ENCODE data around the gene NIM1K. TPM values are rescaled to one million over a fixed set of nuclear protein-coding genes. Genes with fewer than 3 reads are reported as not detected.

Gene NIM1K
- total and polyA plus RNA-seq, 2 experiments from 2014 or later = 1.2 to 4.9 TPM

DNA sequence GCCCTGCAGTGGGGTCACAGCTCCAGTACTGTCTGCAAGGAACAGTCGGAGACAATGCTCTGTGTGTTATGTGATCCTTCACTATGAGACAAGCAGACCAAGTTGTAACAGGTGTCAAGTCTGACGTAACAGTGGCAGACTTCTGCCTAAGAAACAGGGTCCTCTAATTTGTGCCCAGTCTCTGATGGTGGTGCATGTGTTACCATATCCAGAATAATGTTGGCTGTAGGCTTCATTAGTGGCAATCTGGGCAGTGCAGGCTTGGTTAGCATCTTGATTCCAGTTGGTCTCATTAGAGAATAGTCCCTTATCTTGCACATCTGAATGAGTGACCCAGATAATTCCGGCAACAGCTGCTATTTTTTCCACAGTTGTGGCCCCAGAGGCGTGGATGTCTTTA lies 37.6 kb upstream of the NIM1K start:
- 81 to 83% methylated on average over 4 of the region's 4 CpGs for WGBS, 2 experiments (ENCODE audit: low coverage in 1 of 2, low lambda C conversion rate in 2 of 2, missing lambda C conversion rate in 2 of 2)
- H3K9me3 ChIP-seq (ENCODE audit: low read depth) = no peaks in the 10 kb centered on the region
- 0 out of 2 replicates have a peak, but pooled peaks cover 5% of the 10 kb centered on the region for H3K36me3 ChIP-seq (ENCODE audit: low read depth)
- no peak overlapping the region for H3K4me3 ChIP-seq
- H3F3A ChIP-seq (ENCODE audit: insufficient read depth) = no peaks in the 10 kb centered on the region
- no peak for DNase-seq
- no peaks in the 10 kb centered on the region for H4K20me1 ChIP-seq (ENCODE audit: insufficient read depth)
- H2AFZ ChIP-seq = no peak overlapping the region
- H3K27ac ChIP-seq = no peak overlapping the region
- no peaks in the 10 kb centered on the region for H3K27me3 ChIP-seq (replicated peaks; ENCODE audit: insufficient read depth)
- peaks cover 91% of the 10 kb centered on the region for H3K79me2 ChIP-seq (ENCODE audit: insufficient read depth)
- no peak overlapping the region for H3K4me2 ChIP-seq (ENCODE audit: unreplicated experiment)
- H3K4me1 ChIP-seq (ENCODE audit: insufficient read depth) = peaks cover 8% of the 10 kb centered on the region
- in situ Hi-C loops (cut with MboI) = no loop called here
- no peak overlapping the region for H3K9ac ChIP-seq
- H3K9me2 ChIP-seq (ENCODE audit: insufficient read depth) = no peaks in the 10 kb centered on the region
- TF ChIP-seq EZH2phosphoT487 (IDR thresholded peaks at IDR 0.05; ENCODE audit: insufficient read depth, low read depth) (no peak), EZH2 (IDR thresholded peaks at IDR 0.05; ENCODE audit: insufficient read depth, poor library complexity, severe bottlenecking) (no peak)

DNA sequence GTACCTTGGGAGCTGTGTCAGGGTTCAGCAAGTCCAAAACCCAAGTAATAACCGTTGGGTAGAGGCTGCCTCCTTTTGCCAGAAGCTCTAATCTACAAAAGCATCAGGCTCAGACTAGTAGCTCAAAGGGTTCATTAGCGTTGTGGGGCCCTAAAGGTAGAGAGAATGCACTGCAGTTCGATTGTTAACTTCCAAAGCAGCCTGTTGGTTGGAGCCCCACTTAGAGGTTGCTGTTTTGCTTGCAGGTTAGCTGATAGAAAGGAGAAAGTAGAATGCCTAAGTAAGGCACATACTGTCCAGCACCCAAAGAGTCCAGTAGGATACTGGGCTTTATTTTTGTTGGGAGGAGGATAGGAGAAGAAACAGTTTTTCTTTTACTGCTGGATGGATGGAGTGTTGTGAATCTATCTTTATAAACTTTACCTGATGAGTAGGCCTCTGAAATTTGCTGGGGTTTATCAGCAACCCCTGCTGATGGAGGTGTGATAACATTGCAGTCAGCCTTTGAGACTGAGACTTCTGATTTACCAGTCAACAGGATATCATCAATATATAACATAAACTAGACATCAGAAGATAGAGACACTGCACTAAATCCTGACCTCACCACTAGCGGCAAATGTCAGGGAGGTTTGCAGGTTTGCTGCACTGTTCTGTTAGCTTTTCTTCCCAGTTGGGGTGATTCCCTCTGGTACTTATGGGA lies 36.5 kb upstream of the NIM1K start:
- H3K4me3 ChIP-seq = no peak overlapping the region
- H4K20me1 ChIP-seq (ENCODE audit: insufficient read depth) = no peaks in the 10 kb centered on the region
- DNase-seq = no peak
- H3K27ac ChIP-seq = no peak overlapping the region
- in situ Hi-C loops (cut with MboI) = no loop called here
- H3K9me2 ChIP-seq (ENCODE audit: insufficient read depth) = no peaks in the 10 kb centered on the region
- no peak overlapping the region for H2AFZ ChIP-seq
- H3K36me3 ChIP-seq (ENCODE audit: low read depth) = no peaks in the 10 kb centered on the region
- no peak overlapping the region for H3K4me2 ChIP-seq (ENCODE audit: unreplicated experiment)
- peaks cover 8% of the 10 kb centered on the region for H3K4me1 ChIP-seq (ENCODE audit: insufficient read depth)
- no peaks in the 10 kb centered on the region for H3K27me3 ChIP-seq (replicated peaks; ENCODE audit: insufficient read depth)
- no peak overlapping the region for H3K9ac ChIP-seq
- H3F3A ChIP-seq (ENCODE audit: insufficient read depth) = no peaks in the 10 kb centered on the region
- 78 to 82% methylated on average over 4 of the region's 4 CpGs for WGBS, 2 experiments (ENCODE audit: low coverage in 1 of 2, low lambda C conversion rate in 2 of 2, missing lambda C conversion rate in 2 of 2)
- TF ChIP-seq EZH2 (IDR thresholded peaks at IDR 0.05; ENCODE audit: insufficient read depth, poor library complexity, severe bottlenecking) (no peak), EZH2phosphoT487 (IDR thresholded peaks at IDR 0.05; ENCODE audit: insufficient read depth, low read depth) (no peak)
- no peaks in the 10 kb centered on the region for H3K9me3 ChIP-seq (ENCODE audit: low read depth)
- peaks cover 87% of the 10 kb centered on the region for H3K79me2 ChIP-seq (ENCODE audit: insufficient read depth)

DNA sequence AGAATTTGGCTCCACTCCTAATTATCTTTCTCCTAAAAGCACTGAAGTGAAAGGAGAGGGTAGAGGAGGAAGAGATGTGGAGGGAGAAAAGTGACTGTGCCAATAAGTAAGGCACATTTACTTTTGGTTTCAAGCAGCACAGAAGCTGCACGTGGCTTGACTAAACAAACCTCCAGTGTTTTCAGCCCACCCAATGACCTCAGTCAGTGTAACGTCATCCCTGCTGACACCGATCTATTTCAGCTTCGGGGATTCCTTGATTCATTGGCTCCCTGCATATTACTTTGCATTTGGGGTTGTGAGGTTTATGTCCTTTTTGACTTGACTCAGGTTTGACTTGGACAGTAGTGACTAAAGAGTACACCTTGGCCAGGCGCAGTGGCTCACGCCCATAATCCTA lies 35.6 kb upstream of the NIM1K start:
- no peak for DNase-seq
- in situ Hi-C loops (cut with MboI) = no loop called here
- H3K36me3 ChIP-seq (ENCODE audit: low read depth) = peaks cover 5% of the 10 kb centered on the region; the same call in 1 of the 2 replicates
- no peaks in the 10 kb centered on the region for H4K20me1 ChIP-seq (ENCODE audit: insufficient read depth)
- no peak overlapping the region for H3K4me3 ChIP-seq
- no peak overlapping the region for H3K4me2 ChIP-seq (ENCODE audit: unreplicated experiment)
- no peak for TF ChIP-seq EZH2 (IDR thresholded peaks at IDR 0.05; ENCODE audit: insufficient read depth, poor library complexity, severe bottlenecking)
- no peak for TF ChIP-seq EZH2phosphoT487 (IDR thresholded peaks at IDR 0.05; ENCODE audit: insufficient read depth, low read depth)
- no peak overlapping the region for H2AFZ ChIP-seq
- peaks cover 8% of the 10 kb centered on the region for H3K4me1 ChIP-seq (ENCODE audit: insufficient read depth)
- no peaks in the 10 kb centered on the region for H3K9me3 ChIP-seq (ENCODE audit: low read depth)
- H3F3A ChIP-seq (ENCODE audit: insufficient read depth) = no peaks in the 10 kb centered on the region
- no peak overlapping the region for H3K9ac ChIP-seq
- H3K9me2 ChIP-seq (ENCODE audit: insufficient read depth) = no peaks in the 10 kb centered on the region
- no peaks in the 10 kb centered on the region for H3K27me3 ChIP-seq (replicated peaks; ENCODE audit: insufficient read depth)
- no peak overlapping the region for H3K27ac ChIP-seq
- peaks cover 84% of the 10 kb centered on the region for H3K79me2 ChIP-seq (ENCODE audit: insufficient read depth)
- 88 to 90% methylated on average over 6 of the region's 6 CpGs for WGBS, 2 experiments (ENCODE audit: low coverage in 1 of 2, low lambda C conversion rate in 2 of 2, missing lambda C conversion rate in 2 of 2)

DNA sequence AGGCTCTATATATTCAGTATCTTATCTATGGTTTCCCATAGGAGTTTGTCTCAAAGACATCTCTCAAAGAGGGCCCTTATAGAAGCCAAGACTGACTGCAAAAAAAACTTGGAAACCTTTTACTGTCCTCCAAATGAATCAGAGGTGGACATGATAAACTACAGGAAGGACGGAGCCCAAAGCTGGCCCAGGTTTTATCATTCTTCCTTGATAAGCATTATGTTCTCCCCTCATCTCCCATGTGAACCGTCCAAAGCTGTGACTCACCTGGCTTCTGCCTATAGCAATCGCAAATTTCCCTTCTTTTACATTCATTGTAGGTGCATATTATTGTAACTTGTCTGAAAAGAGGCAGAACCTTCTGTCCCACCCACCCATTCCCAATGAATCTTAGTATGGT lies 35.0 kb upstream of the NIM1K start:
- H3K79me2 ChIP-seq (ENCODE audit: insufficient read depth) = peaks cover 77% of the 10 kb centered on the region
- peaks cover 8% of the 10 kb centered on the region for H3K4me1 ChIP-seq (ENCODE audit: insufficient read depth)
- H4K20me1 ChIP-seq (ENCODE audit: insufficient read depth) = no peaks in the 10 kb centered on the region
- no peaks in the 10 kb centered on the region for H3F3A ChIP-seq (ENCODE audit: insufficient read depth)
- H3K4me2 ChIP-seq (ENCODE audit: unreplicated experiment) = no peak overlapping the region
- H3K27ac ChIP-seq = no peak overlapping the region
- H3K9ac ChIP-seq = no peak overlapping the region
- in situ Hi-C loops (cut with MboI) = no loop called here
- TF ChIP-seq EZH2 (IDR thresholded peaks at IDR 0.05; ENCODE audit: insufficient read depth, poor library complexity, severe bottlenecking) (no peak), EZH2phosphoT487 (IDR thresholded peaks at IDR 0.05; ENCODE audit: insufficient read depth, low read depth) (no peak)
- no peak overlapping the region for H3K4me3 ChIP-seq
- H3K27me3 ChIP-seq (replicated peaks; ENCODE audit: insufficient read depth) = no peaks in the 10 kb centered on the region
- 96 to 100% methylated on average over 3 of the region's 3 CpGs for WGBS, 2 experiments (ENCODE audit: low coverage in 1 of 2, low lambda C conversion rate in 2 of 2, missing lambda C conversion rate in 2 of 2)
- no peak overlapping the region for H2AFZ ChIP-seq
- H3K36me3 ChIP-seq (ENCODE audit: low read depth) = peaks cover 12% of the 10 kb centered on the region; the same call in 1 of the 2 replicates
- no peak for DNase-seq
- H3K9me3 ChIP-seq (ENCODE audit: low read depth) = no peaks in the 10 kb centered on the region
- no peaks in the 10 kb centered on the region for H3K9me2 ChIP-seq (ENCODE audit: insufficient read depth)

Measured in GM23248 (cell line).